SK-N-MC (cell line): Measurements from ENCODE around the gene SPON2.

Source experiments
- EZH2 ChIP-seq: fragments of 200-600 bp; sonication (generic); IDR thresholded peaks from one replicate; pipeline ENCODE4 v1.6.1; 2017; ENCODE audit warnings: antibody characterized with exemption
- FOXP2 ChIP-seq: optimal IDR thresholded peaks from 2 replicates; pipeline ENCODE3; 2011; ENCODE audit warnings: mild to moderate bottlenecking, moderate library complexity; ENCODE audit not compliant: insufficient read depth; ENCODE audit errors: extremely low read length, control extremely low read depth
- POLR2AphosphoS5 ChIP-seq: IDR thresholded peaks from 2 replicates; pipeline ENCODE4 v1.6.1; 2012; ENCODE audit warnings: mild to moderate bottlenecking, low read depth, low read length, borderline replicate concordance

DNA sequence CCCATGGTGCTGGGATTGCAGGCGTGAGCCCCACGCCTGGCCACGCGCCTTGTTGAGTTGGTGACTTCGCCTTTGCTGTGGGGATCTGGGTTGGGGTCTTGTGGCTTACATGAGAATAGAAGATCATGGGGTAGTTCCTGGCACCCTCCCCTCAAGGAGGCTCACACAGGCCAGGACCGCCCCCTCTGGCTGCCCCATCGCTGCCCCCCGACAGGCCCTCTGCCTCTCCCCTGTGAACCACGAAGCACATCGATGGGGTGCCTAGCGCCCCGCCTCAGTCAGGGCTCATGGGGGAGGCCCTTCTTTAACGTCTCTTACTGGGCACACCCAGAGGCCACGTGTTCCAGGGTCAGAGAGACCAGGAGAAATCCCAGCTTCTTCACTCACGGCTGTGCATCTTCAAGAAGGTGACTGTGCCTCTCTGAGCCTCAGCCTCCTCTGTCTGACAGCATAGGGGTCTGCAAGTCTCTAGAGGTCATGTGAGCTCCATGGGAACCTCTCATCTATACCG lies 23.6 kb upstream of the SPON2 start:
- TF ChIP-seq POLR2AphosphoS5 (no peak), EZH2 (no peak), FOXP2 (no peak)
